H9 (cell line): ENCODE results near the gene AP1S3. TPM values are rescaled to one million over a fixed set of nuclear protein-coding genes. Genes with fewer than 3 reads are reported as not detected.

ENCODE experiments used
- DNase-seq: peaks from one replicate; pipeline ENCODE4 v3.0.0-alpha.2; 2017
- H2AFZ ChIP-seq: one replicate; pipeline ENCODE4 v1.6.1; 2013; ENCODE audit warnings: mild to moderate bottlenecking, low read length, control low read depth, moderate library complexity
- H2AK5ac ChIP-seq: 2 replicates; pipeline ENCODE4 v1.6.1; 2013; ENCODE audit warnings: low read length, control low read depth, mixed read lengths; ENCODE audit not compliant: insufficient read length
- H2BK120ac ChIP-seq: one replicate; pipeline ENCODE4 v1.6.1; 2013; ENCODE audit warnings: low read depth, mild to moderate bottlenecking, low read length, control low read depth, inconsistent platforms; ENCODE audit not compliant: poor library complexity, severe bottlenecking
- H2BK12ac ChIP-seq: 2 replicates; pipeline ENCODE4 v1.6.1; 2013; ENCODE audit warnings: low read length, control low read depth, mixed read lengths, low read depth; ENCODE audit not compliant: insufficient read length
- H2BK15ac ChIP-seq: 2 replicates; pipeline ENCODE4 v1.6.1; 2013; ENCODE audit warnings: low read depth, low read length, control low read depth
- H2BK20ac ChIP-seq: one replicate; pipeline ENCODE4 v1.6.1; 2013; ENCODE audit warnings: low read depth, mild to moderate bottlenecking, low read length, control low read depth, inconsistent platforms; ENCODE audit not compliant: poor library complexity, severe bottlenecking
- H2BK5ac ChIP-seq: 2 replicates; pipeline ENCODE4 v1.6.1; 2013; ENCODE audit warnings: low read length, control low read depth, mixed read lengths; ENCODE audit not compliant: insufficient read length
- H3K14ac ChIP-seq: 2 replicates; pipeline ENCODE4 v1.6.1; 2013; ENCODE audit warnings: low read length, control low read depth; ENCODE audit not compliant: insufficient read depth
- H3K18ac ChIP-seq: 2 replicates; pipeline ENCODE4 v1.6.1; 2013; ENCODE audit warnings: low read depth, mild to moderate bottlenecking, mixed read lengths, low read length, control low read depth; ENCODE audit not compliant: insufficient read length
- H3K23ac ChIP-seq: 2 replicates; pipeline ENCODE4 v1.6.1; 2013; ENCODE audit warnings: low read length, control low read depth, mixed read lengths, low read depth; ENCODE audit not compliant: insufficient read length
- H3K23me2 ChIP-seq: 2 replicates; pipeline ENCODE4 v1.6.1; 2013; ENCODE audit warnings: low read depth, mild to moderate bottlenecking, mixed read lengths, low read length, control low read depth; ENCODE audit not compliant: insufficient read length, poor library complexity, severe bottlenecking
- H3K27ac ChIP-seq: 2 replicates; pipeline ENCODE4 v1.5.1; 2013; ENCODE audit warnings: low read length, control low read depth, mixed read lengths, low read depth; ENCODE audit not compliant: insufficient read length
- H3K27me3 ChIP-seq: 2 replicates; pipeline ENCODE4 v1.6.1; 2013; ENCODE audit warnings: low read length, control low read depth, inconsistent platforms; ENCODE audit not compliant: insufficient read depth
- H3K4ac ChIP-seq: 2 replicates; pipeline ENCODE4 v1.6.1; 2013; ENCODE audit warnings: low read depth, mild to moderate bottlenecking, control low read depth, inconsistent platforms, low read length, moderate library complexity
- H3K4me1 ChIP-seq: 2 replicates; pipeline ENCODE4 v1.6.1; 2013; ENCODE audit warnings: low read length, control low read depth, inconsistent platforms; ENCODE audit not compliant: insufficient read depth
- H3K4me2 ChIP-seq: 2 replicates; pipeline ENCODE4 v1.6.1; 2013; ENCODE audit warnings: low read length, control low read depth, mixed read lengths; ENCODE audit not compliant: insufficient read length, insufficient read depth
- H3K56ac ChIP-seq: 2 replicates; pipeline ENCODE4 v1.6.1; 2013; ENCODE audit warnings: low read depth, mild to moderate bottlenecking, mixed read lengths, low read length, control low read depth; ENCODE audit not compliant: insufficient read length
- H3K79me1 ChIP-seq: 2 replicates; pipeline ENCODE4 v1.6.1; 2013; ENCODE audit warnings: low read depth, mild to moderate bottlenecking, moderate library complexity, low read length, control low read depth, inconsistent platforms; ENCODE audit not compliant: insufficient read depth, poor library complexity, severe bottlenecking
- H3K79me2 ChIP-seq: 2 replicates; pipeline ENCODE4 v1.6.1; 2013; ENCODE audit warnings: low read length, control low read depth, inconsistent platforms; ENCODE audit not compliant: insufficient read depth
- H3K9ac ChIP-seq: 2 replicates; pipeline ENCODE4 v1.6.1; 2013; ENCODE audit warnings: low read length, control low read depth, mixed read lengths; ENCODE audit not compliant: insufficient read length; ENCODE audit errors: extremely low read depth
- H3K9me3 ChIP-seq: one replicate; pipeline ENCODE4 v1.6.1; 2013; ENCODE audit warnings: low read depth, low read length, inconsistent platforms; ENCODE audit not compliant: control insufficient read depth
- H3T11ph ChIP-seq: one replicate; pipeline ENCODE4 v1.6.1; 2013; ENCODE audit warnings: mild to moderate bottlenecking, low read length, control low read depth, inconsistent platforms
- H4K20me1 ChIP-seq: one replicate; pipeline ENCODE4 v1.6.1; 2013; ENCODE audit not compliant: control insufficient read depth, insufficient read length, insufficient read depth
- H4K5ac ChIP-seq: 2 replicates; pipeline ENCODE4 v1.6.1; 2013; ENCODE audit warnings: low read depth, mild to moderate bottlenecking, mixed read lengths, low read length, control low read depth; ENCODE audit not compliant: insufficient read length
- H4K8ac ChIP-seq: replicated peaks from 2 replicates; pipeline ENCODE4 v1.6.1; 2013; ENCODE audit warnings: low read length, control low read depth, mixed read lengths, low read depth; ENCODE audit not compliant: insufficient read length
- H4K91ac ChIP-seq: 2 replicates; pipeline ENCODE4 v1.6.1; 2013; ENCODE audit warnings: low read depth, mild to moderate bottlenecking, moderate library complexity, mixed read lengths, low read length, control low read depth; ENCODE audit not compliant: insufficient read length
- H3K27ac Mint-ChIP-seq, 3 experiments: 2 replicates in 2 of 3; 3 replicates in 1 of 3; pipeline ENCODE4 v1.8.0; 2020 to 2021; ENCODE audit warnings: mixed read lengths in 3 of 3, mild to moderate bottlenecking in 1 of 3, moderate library complexity in 1 of 3
- H3K27me3 Mint-ChIP-seq: 2 replicates; pipeline ENCODE4 v1.8.0; 2021; ENCODE audit warnings: low read depth, mild to moderate bottlenecking, moderate library complexity, mixed read lengths
- H3K36me3 Mint-ChIP-seq, 3 experiments: 2 replicates in 2 of 3; 3 replicates in 1 of 3; pipeline ENCODE4 v1.8.0; 2020 to 2021; ENCODE audit warnings: low read depth in 3 of 3, mixed read lengths in 3 of 3; ENCODE audit not compliant: insufficient read depth in 1 of 3
- H3K4me1 Mint-ChIP-seq, 2 experiments: 2 replicates each; pipeline ENCODE4 v1.8.0; 2020; ENCODE audit warnings: mixed read lengths in 2 of 2
- H3K4me3 Mint-ChIP-seq, 2 experiments: 2 replicates in 1 of 2; 3 replicates in 1 of 2; pipeline ENCODE4 v1.8.0; 2020 to 2021; ENCODE audit warnings: mild to moderate bottlenecking in 2 of 2, mixed read lengths in 2 of 2, moderate library complexity in 1 of 2
- H3K9me3 Mint-ChIP-seq, 2 experiments: 2 replicates in 1 of 2; 3 replicates in 1 of 2; pipeline ENCODE4 v1.8.0; 2020; ENCODE audit warnings: mild to moderate bottlenecking in 2 of 2, mixed read lengths in 2 of 2, moderate library complexity in 1 of 2
- WGBS: extraction: QIAGEN DNeasy Blood & Tissue Kit; methylation state at CpG from one replicate; pipeline ENCODE4 v1.1.7; 2013; ENCODE audit warnings: missing lambda C conversion rate, low lambda C conversion rate, mixed read lengths; ENCODE audit not compliant: insufficient read length; ENCODE audit errors: extremely low coverage; 5-methylcytosine and 5-hydroxymethylcytosine counted together
- total RNA-seq: library from RNA; stranded (reverse); gene quantifications from 2 replicates; pipeline ENCODE4 v1.2.1, GENCODE V29; 2021
- TF ChIP-seq, protein P1 (sequence below): fragments of 200-600 bp; sonication (generic); conservative IDR thresholded peaks from 3 replicates; pipeline ENCODE4 v1.8.0; 2021; ENCODE audit warnings: antibody characterized with exemption, mild to moderate bottlenecking

The AP1S3 gene
- total RNA-seq, 1 experiment from 2014 or later, result 8.7 TPM

DNA sequence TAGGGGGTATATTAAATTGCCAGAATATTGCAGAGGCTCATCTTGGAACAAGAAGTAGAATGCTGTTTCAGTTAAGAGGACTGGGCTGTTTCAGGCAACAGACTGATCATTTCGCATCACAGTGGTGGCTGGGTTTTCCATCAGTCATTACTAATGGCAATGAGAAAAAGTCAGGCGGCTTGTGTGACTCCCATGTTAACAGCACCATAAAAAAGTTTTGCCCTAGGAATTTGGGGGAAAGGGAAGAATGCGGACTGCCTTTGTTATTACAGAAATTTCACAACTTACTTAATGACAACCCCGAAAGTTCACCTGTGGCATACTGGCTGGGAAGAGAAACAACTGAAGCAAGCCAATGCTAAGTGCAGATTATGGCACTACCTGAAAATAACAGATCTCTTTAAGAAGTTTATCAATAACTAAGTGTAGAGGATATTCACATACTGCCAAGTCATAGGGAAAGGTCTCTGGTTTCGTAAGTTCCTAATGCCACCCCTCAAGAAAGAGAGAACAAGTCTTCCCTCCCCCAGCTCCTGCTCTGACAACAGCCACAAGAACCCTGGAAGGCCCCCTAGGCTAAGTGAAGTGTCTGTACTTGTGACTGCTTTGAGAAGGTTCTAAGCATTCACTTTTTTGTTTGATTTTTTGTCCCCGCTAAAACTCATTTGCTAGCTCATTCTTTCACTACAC, 40.5 kb upstream of the AP1S3 start:
- Histone ChIP-seq H2AK5ac (no peak overlapping the region), H2BK120ac (no peak overlapping the region), H3K9ac (no peak overlapping the region), H4K5ac (no peak overlapping the region), H4K91ac (no peak overlapping the region), H2AFZ (no peak overlapping the region), H3K4ac (no peak overlapping the region), H3K27ac (no peak overlapping the region), H2BK20ac (no peak overlapping the region), H4K20me1 (no peaks in the 10 kb centered on the region), H2BK12ac (no peak overlapping the region), H3K18ac (no peak overlapping the region), H3K79me2 (no peaks in the 10 kb centered on the region), H3K27me3 (no peaks in the 10 kb centered on the region), H3K4me1 (no peaks in the 10 kb centered on the region), H3T11ph (no peak overlapping the region), H3K9me3 (no peaks in the 10 kb centered on the region), H4K8ac (no peak overlapping the region), H2BK5ac (no peak overlapping the region), H3K56ac (no peak overlapping the region), H3K4me2 (no peak overlapping the region), H2BK15ac (no peak overlapping the region), H3K79me1 (no peaks in the 10 kb centered on the region), H3K23ac (no peak overlapping the region), H3K14ac (no peak overlapping the region), H3K23me2 (no peaks in the 10 kb centered on the region)
- no peak overlapping the region for H3K4me3 Mint-ChIP-seq
- H3K4me1 Mint-ChIP-seq, result no peaks in the 10 kb centered on the region
- H3K27ac Mint-ChIP-seq, result no peak overlapping the region; a peak in 2 of 7 replicates
- H3K36me3 Mint-ChIP-seq, result peaks cover 24 to 66% (median 54%) of the 10 kb centered on the region in 3 experiments
- WGBS, result no CpG with 5 or more reads among the region's 6 CpGs
- H3K27me3 Mint-ChIP-seq, result no peaks in the 10 kb centered on the region
- TF ChIP-seq, protein P1, sequence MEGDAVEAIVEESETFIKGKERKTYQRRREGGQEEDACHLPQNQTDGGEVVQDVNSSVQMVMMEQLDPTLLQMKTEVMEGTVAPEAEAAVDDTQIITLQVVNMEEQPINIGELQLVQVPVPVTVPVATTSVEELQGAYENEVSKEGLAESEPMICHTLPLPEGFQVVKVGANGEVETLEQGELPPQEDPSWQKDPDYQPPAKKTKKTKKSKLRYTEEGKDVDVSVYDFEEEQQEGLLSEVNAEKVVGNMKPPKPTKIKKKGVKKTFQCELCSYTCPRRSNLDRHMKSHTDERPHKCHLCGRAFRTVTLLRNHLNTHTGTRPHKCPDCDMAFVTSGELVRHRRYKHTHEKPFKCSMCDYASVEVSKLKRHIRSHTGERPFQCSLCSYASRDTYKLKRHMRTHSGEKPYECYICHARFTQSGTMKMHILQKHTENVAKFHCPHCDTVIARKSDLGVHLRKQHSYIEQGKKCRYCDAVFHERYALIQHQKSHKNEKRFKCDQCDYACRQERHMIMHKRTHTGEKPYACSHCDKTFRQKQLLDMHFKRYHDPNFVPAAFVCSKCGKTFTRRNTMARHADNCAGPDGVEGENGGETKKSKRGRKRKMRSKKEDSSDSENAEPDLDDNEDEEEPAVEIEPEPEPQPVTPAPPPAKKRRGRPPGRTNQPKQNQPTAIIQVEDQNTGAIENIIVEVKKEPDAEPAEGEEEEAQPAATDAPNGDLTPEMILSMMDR, result no peak
- no peaks in the 10 kb centered on the region for H3K9me3 Mint-ChIP-seq
- DNase-seq, result no peak
